ENCODE data around the gene LCORL.

Gene LCORL

DNA sequence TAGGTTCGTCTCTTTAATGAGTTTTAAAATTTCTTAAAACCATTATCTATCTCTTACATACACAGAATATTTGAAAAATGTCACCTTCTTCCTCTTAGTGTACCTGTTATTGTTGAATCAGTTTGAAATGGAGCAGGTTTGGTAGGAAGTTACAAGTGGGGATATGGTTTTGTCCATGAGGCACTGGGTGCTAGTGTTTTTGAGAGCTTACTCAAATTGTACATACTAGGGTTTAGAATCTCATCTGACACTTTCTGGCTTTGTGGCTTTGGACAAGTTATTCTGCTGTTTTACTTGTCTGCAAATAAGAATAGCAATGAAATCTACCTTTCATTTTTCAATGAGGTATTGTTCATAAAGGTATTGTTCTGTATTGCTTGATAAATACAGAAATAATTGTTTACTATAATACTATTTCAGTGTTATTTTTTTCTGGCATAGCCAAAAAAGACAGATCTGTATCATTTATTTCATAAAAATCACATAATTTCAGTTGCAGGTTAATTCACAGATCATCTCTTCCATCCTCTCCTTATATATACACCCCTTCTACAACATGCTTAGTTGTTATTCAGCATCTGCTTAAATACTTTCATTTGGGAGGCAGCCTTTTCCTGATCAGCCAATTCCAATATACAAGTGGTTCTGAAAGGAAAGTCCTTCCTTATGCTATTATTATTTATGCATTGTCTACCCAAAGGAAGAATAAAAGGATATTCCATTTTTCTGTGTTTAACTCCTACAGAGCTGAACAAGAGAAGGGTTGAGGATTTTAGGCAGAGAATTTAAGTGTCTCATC, 197.5 kb downstream of the LCORL start:
- no peaks in the 10 kb centered on the region for H3K36me3 ChIP-seq (ENCODE audit: control insufficient read depth in 1 of 2, insufficient read depth in 2 of 2, low read length in 2 of 2)
- no peaks in the 10 kb centered on the region for H3K27me3 ChIP-seq (ENCODE audit: control insufficient read depth in 1 of 2, insufficient read depth in 2 of 2, low read length in 2 of 2)
- no peaks in the 10 kb centered on the region for H3K4me1 ChIP-seq (ENCODE audit: control insufficient read depth in 1 of 2, insufficient read depth in 2 of 2, low read length in 2 of 2)
- no peaks in the 10 kb centered on the region for H3K9me3 ChIP-seq (ENCODE audit: control insufficient read depth in 1 of 2, low read length in 2 of 2)
- no peak overlapping the region for H3K9ac ChIP-seq (ENCODE audit: low read depth in 1 of 2, low read length in 2 of 2)
- no peak overlapping the region for H3K27ac ChIP-seq (ENCODE audit: low read depth, low read length)
- H3K4me3 ChIP-seq (ENCODE audit: low read depth in 1 of 2, low read length in 2 of 2), result no peak overlapping the region

DNA sequence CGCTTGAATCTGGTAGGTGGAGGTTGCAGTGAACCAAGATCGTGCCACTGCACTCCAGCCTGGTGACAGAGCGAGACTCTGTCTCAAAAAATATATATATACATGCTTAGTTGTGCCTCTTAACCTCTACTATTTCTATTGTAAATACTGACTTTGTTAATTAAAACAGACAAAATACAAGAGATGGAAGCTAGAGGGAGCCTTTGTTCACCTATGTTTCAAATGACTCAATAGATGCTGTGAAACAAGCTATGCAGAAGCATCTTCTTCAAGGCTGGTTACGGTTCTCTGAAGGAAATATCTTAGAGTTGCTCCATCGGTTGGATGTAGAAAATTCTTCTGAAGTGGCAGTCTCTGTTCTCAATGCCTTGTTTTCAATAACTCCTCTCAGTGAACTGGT, 204.5 kb downstream of the LCORL start:
- H3K9ac ChIP-seq (ENCODE audit: low read depth in 1 of 2, low read length in 2 of 2), result no peak overlapping the region
- H3K27me3 ChIP-seq (ENCODE audit: control insufficient read depth in 1 of 2, insufficient read depth in 2 of 2, low read length in 2 of 2), result no peaks in the 10 kb centered on the region
- peaks cover 0 to 7% of the 10 kb centered on the region in 2 donors for H3K4me1 ChIP-seq (ENCODE audit: control insufficient read depth in 1 of 2, insufficient read depth in 2 of 2, low read length in 2 of 2)
- no peak overlapping the region for H3K4me3 ChIP-seq (ENCODE audit: low read depth in 1 of 2, low read length in 2 of 2)
- no peaks in the 10 kb centered on the region for H3K36me3 ChIP-seq (ENCODE audit: control insufficient read depth in 1 of 2, insufficient read depth in 2 of 2, low read length in 2 of 2)
- H3K27ac ChIP-seq (ENCODE audit: low read depth, low read length), result no peak overlapping the region
- H3K9me3 ChIP-seq (ENCODE audit: control insufficient read depth in 1 of 2, low read length in 2 of 2), result no peaks in the 10 kb centered on the region

DNA sequence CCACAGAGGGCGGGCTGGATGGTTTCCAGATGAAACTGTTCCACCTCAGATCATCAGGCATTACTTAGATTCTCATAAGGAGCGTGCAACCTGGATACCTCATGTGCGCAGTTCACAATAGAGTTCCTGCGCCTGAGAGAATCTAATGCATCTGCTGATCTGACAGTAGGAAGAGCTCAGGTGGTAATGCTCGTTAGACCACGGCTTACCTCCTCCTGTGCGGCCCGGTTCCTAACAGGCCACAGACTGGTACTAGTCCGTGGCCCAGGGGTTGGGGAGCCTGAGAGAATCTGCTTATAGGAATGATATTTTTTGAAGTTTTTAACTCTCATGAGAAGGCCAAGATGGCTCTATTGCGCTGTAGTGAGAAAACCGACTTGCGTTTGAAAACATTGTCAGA, 205.4 kb downstream of the LCORL start:
- Histone ChIP-seq H3K4me1 (ENCODE audit: control insufficient read depth in 1 of 2, insufficient read depth in 2 of 2, low read length in 2 of 2) (peaks cover 7% of the 10 kb centered on the region in 2 donors), H3K4me3 (ENCODE audit: low read depth in 1 of 2, low read length in 2 of 2) (no peak overlapping the region), H3K27ac (ENCODE audit: low read depth, low read length) (no peak overlapping the region), H3K9me3 (ENCODE audit: control insufficient read depth in 1 of 2, low read length in 2 of 2) (no peaks in the 10 kb centered on the region), H3K27me3 (ENCODE audit: control insufficient read depth in 1 of 2, insufficient read depth in 2 of 2, low read length in 2 of 2) (no peaks in the 10 kb centered on the region), H3K36me3 (ENCODE audit: control insufficient read depth in 1 of 2, insufficient read depth in 2 of 2, low read length in 2 of 2) (no peaks in the 10 kb centered on the region), H3K9ac (ENCODE audit: low read depth in 1 of 2, low read length in 2 of 2) (no peak overlapping the region)

DNA sequence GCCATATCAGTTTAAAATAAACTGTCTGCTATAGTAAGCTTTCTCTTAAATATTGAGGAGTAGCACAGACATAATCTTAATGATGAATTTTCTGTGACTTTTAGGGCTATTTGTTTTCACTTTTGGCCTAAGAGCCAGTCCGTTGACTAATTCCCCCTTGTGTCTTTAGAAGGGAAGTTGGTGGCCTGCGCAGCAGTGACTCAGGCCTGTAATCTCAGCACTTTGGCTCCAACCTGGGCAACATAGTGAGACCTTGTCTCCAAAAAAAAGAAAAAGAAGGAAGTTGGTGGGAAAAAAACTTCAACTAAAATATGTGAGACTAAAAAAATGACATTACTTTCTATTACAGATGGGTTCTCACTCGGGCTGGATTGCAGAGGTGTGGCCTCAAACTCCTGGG, 207.4 kb downstream of the LCORL start:
- H3K9ac ChIP-seq (ENCODE audit: low read depth in 1 of 2, low read length in 2 of 2), result no peak overlapping the region
- no peaks in the 10 kb centered on the region for H3K36me3 ChIP-seq (ENCODE audit: control insufficient read depth in 1 of 2, insufficient read depth in 2 of 2, low read length in 2 of 2)
- H3K27ac ChIP-seq (ENCODE audit: low read depth, low read length), result no peak overlapping the region
- peaks cover 12 to 14% of the 10 kb centered on the region in 2 donors for H3K4me1 ChIP-seq (ENCODE audit: control insufficient read depth in 1 of 2, insufficient read depth in 2 of 2, low read length in 2 of 2)
- H3K4me3 ChIP-seq (ENCODE audit: low read depth in 1 of 2, low read length in 2 of 2), result no peak overlapping the region
- H3K9me3 ChIP-seq (ENCODE audit: control insufficient read depth in 1 of 2, low read length in 2 of 2), result no peaks in the 10 kb centered on the region
- no peaks in the 10 kb centered on the region for H3K27me3 ChIP-seq (ENCODE audit: control insufficient read depth in 1 of 2, insufficient read depth in 2 of 2, low read length in 2 of 2)

DNA sequence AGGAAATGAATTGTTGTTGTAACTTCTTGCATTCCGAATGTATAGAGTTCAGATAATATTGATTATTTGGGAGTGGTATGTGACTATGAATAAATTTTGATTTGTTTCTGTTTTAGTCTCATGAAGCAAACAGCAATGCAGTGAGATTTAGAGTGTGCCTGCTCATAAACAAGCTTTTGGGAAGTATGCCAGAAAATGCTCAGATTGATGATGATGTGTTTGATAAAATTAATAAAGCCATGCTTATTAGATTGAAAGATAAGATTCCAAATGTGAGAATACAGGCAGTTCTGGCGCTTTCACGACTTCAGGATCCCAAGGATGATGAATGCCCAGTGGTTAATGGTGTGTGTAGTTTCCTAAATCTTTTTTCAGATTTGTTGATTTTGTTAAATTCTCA, 208.8 kb downstream of the LCORL start:
- Histone ChIP-seq H3K9ac (ENCODE audit: low read depth in 1 of 2, low read length in 2 of 2) (no peak overlapping the region), H3K4me1 (ENCODE audit: control insufficient read depth in 1 of 2, insufficient read depth in 2 of 2, low read length in 2 of 2) (peaks cover 19 to 26% of the 10 kb centered on the region in 2 donors), H3K27me3 (ENCODE audit: control insufficient read depth in 1 of 2, insufficient read depth in 2 of 2, low read length in 2 of 2) (no peaks in the 10 kb centered on the region), H3K36me3 (ENCODE audit: control insufficient read depth in 1 of 2, insufficient read depth in 2 of 2, low read length in 2 of 2) (no peaks in the 10 kb centered on the region), H3K4me3 (ENCODE audit: low read depth in 1 of 2, low read length in 2 of 2) (peak overlapping the region in 1 of 2 donors; percentile 3), H3K9me3 (ENCODE audit: control insufficient read depth in 1 of 2, low read length in 2 of 2) (no peaks in the 10 kb centered on the region), H3K27ac (ENCODE audit: low read depth, low read length) (no peak overlapping the region)

DNA sequence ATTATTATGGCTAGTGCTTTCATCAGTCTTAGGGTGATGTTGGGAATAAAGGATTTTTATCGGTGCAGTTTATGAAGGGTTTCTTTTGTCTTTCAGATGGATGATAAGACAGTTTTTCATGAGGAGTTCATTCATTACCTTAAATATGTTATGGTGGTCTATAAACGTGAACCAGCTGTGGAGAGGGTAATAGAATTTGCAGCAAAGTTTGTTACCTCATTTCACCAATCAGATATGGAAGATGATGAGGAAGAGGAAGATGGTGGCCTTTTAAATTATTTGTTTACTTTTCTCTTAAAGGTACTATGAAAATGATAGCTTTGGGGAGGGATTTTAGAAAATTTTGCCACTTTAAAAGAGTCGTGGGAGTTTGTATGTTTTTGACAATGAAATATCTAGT, 209.4 kb downstream of the LCORL start:
- Histone ChIP-seq H3K27me3 (ENCODE audit: control insufficient read depth in 1 of 2, insufficient read depth in 2 of 2, low read length in 2 of 2) (no peaks in the 10 kb centered on the region), H3K27ac (ENCODE audit: low read depth, low read length) (no peak overlapping the region), H3K9me3 (ENCODE audit: control insufficient read depth in 1 of 2, low read length in 2 of 2) (no peaks in the 10 kb centered on the region), H3K4me3 (ENCODE audit: low read depth in 1 of 2, low read length in 2 of 2) (peak overlapping the region; percentile 78 to 89), H3K4me1 (ENCODE audit: control insufficient read depth in 1 of 2, insufficient read depth in 2 of 2, low read length in 2 of 2) (peaks cover 26 to 32% of the 10 kb centered on the region in 2 donors), H3K9ac (ENCODE audit: low read depth in 1 of 2, low read length in 2 of 2) (no peak overlapping the region), H3K36me3 (ENCODE audit: control insufficient read depth in 1 of 2, insufficient read depth in 2 of 2, low read length in 2 of 2) (no peaks in the 10 kb centered on the region)

DNA sequence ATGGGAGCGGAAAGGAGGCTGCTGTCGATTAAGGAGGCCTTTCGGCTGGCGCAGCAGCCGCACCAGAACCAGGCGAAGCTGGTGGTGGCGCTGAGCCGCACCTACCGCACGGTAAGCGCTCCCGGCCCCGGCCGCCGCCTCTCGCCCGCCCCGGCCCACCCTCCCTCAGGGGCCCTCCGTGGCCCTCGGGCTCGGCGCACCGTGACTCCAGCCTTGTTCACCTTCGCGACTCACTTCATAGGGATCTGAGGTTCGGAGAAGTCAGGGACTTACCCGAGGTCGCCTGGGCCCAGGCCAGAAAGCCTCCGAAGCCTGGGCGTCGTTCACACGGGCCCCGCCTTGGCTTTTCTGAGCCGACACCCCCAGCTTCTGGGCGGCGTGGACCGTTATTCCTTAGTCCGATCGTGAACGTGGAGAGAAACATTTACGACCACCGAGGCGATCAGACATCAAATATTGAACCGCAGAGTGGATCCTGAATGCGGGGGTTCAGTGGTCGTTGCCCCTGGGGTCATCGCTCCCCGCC, 210.4 kb downstream of the LCORL start:
- Histone ChIP-seq H3K9ac (ENCODE audit: low read depth in 1 of 2, low read length in 2 of 2) (peak overlapping the region; percentile 68 to 98), H3K36me3 (ENCODE audit: control insufficient read depth in 1 of 2, insufficient read depth in 2 of 2, low read length in 2 of 2) (no peaks in the 10 kb centered on the region), H3K4me1 (ENCODE audit: control insufficient read depth in 1 of 2, insufficient read depth in 2 of 2, low read length in 2 of 2) (peaks cover 32 to 38% of the 10 kb centered on the region in 2 donors), H3K4me3 (ENCODE audit: low read depth in 1 of 2, low read length in 2 of 2) (peak overlapping the region; percentile 78 to 89), H3K27ac (ENCODE audit: low read depth, low read length) (no peak overlapping the region), H3K27me3 (ENCODE audit: control insufficient read depth in 1 of 2, insufficient read depth in 2 of 2, low read length in 2 of 2) (no peaks in the 10 kb centered on the region), H3K9me3 (ENCODE audit: control insufficient read depth in 1 of 2, low read length in 2 of 2) (no peaks in the 10 kb centered on the region)

DNA sequence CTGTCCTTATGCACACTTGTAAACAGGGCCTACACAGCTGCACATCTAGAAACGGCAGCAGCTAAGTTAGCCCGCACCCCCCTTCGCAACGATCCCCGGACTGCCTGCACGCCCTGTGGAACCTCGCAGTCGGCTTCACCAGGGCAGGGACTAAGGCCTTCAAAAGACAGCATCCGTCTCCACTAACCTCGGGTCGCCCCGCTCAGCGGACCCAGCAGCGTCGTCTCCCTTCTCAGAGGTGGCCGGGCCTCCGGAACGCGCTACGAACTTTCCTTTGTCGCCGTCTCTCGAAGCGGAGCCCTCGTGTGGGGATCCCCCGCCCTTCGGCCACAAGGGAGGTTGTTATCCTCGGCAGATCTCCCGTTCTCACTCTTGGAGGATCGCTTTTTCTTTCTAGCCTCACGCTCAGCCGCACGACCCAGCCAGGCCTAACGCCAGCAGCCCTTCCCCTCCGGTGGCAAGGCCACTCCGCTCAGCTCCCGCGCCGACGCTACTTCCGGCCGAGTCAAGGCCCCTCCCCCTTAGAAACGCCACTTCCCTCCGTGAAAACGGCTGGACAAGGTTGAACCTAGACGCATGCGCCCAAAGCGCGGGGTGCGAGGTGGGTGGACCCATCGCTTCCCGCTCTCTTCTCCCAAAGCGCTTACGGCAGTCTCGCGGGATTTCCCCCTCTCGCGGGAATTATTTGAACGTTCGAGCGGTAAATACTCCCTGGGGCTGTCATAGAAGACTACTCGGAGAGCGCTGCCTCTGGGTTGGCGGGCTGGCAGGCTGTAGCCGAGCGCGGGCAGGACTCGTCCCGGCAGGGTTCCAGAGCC, 211.1 kb downstream of the LCORL start, which contains the start of the genes DCAF16 and NCAPG:
TSS of gene DCAF16 (minus strand) at position 498 of the 818 bp plus-strand sequence. CDS start 6,616 bp downstream, outside the sequence.
TSS of gene NCAPG (plus strand) at position 720 of the 818 bp plus-strand sequence. CDS start 99 bp downstream, outside the sequence.
- Histone ChIP-seq H3K9ac (ENCODE audit: low read depth in 1 of 2, low read length in 2 of 2) (peak within 1 kb of the TSS; percentile 98), H3K4me1 (ENCODE audit: control insufficient read depth in 1 of 2, insufficient read depth in 2 of 2, low read length in 2 of 2) (peaks cover 32 to 38% of the 10 kb centered on the region in 2 donors), H3K9me3 (ENCODE audit: control insufficient read depth in 1 of 2, low read length in 2 of 2) (no peaks in the 10 kb centered on the region), H3K4me3 (ENCODE audit: low read depth in 1 of 2, low read length in 2 of 2) (peak within 1 kb of the TSS; percentile 94 to 96), H3K27ac (ENCODE audit: low read depth, low read length) (peak within 1 kb of the TSS; percentile 96), H3K36me3 (ENCODE audit: control insufficient read depth in 1 of 2, insufficient read depth in 2 of 2, low read length in 2 of 2) (no peaks in the 10 kb centered on the region), H3K27me3 (ENCODE audit: control insufficient read depth in 1 of 2, insufficient read depth in 2 of 2, low read length in 2 of 2) (no peaks in the 10 kb centered on the region)

DNA sequence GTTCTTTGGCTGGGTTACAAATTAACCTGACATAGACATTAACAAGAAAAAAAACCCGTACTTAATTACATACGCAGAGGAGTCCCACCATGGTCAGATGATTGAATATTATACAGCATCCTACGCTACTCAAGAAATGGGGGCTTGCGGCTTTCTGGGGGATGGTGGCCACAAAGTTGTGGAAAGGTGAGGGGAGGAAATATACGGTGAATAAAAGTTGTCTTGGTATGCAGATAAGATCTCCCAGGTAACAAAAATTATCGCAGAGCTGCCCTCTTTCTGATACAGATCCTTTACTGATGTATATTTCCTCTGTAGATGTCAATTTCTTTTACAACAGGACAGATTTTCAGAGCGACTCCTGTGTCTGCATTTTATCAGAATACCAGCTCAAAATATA, 211.9 kb downstream of the LCORL start:
- no peaks in the 10 kb centered on the region for H3K27me3 ChIP-seq (ENCODE audit: control insufficient read depth in 1 of 2, insufficient read depth in 2 of 2, low read length in 2 of 2)
- H3K9ac ChIP-seq (ENCODE audit: low read depth in 1 of 2, low read length in 2 of 2), result peak overlapping the region; percentile 98
- H3K4me1 ChIP-seq (ENCODE audit: control insufficient read depth in 1 of 2, insufficient read depth in 2 of 2, low read length in 2 of 2), result peaks cover 32 to 38% of the 10 kb centered on the region in 2 donors

DNA sequence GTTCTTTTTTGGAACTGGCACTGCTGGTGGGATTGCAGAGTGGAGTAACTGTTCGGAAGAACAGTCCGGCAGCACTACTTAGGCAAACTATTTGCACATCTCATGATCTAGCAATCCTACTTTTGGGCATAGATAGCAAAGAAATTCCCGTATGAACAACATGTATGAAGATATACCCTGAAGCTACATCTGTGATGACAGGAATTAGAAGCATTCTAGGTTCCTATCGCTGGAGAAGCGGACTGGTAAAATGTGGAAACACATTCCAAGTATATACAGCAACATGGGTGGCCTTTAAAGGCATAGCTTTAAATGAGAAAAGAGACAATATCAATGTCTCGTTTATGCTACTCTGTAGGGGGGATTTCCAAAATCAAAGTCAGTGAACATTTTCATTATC, 214.1 kb downstream of the LCORL start:
- Histone ChIP-seq H3K9me3 (ENCODE audit: control insufficient read depth in 1 of 2, low read length in 2 of 2) (no peaks in the 10 kb centered on the region), H3K4me1 (ENCODE audit: control insufficient read depth in 1 of 2, insufficient read depth in 2 of 2, low read length in 2 of 2) (peaks cover 27 to 38% of the 10 kb centered on the region in 2 donors), H3K27me3 (ENCODE audit: control insufficient read depth in 1 of 2, insufficient read depth in 2 of 2, low read length in 2 of 2) (no peaks in the 10 kb centered on the region), H3K9ac (ENCODE audit: low read depth in 1 of 2, low read length in 2 of 2) (no peak overlapping the region), H3K27ac (ENCODE audit: low read depth, low read length) (no peak overlapping the region), H3K4me3 (ENCODE audit: low read depth in 1 of 2, low read length in 2 of 2) (peak overlapping the region; percentile 6 to 34), H3K36me3 (ENCODE audit: control insufficient read depth in 1 of 2, insufficient read depth in 2 of 2, low read length in 2 of 2) (peaks cover 15 to 23% of the 10 kb centered on the region in 2 donors)

More for the DNA sequence above, 211.9 kb downstream of the LCORL start:
- Histone ChIP-seq H3K36me3 (ENCODE audit: control insufficient read depth in 1 of 2, insufficient read depth in 2 of 2, low read length in 2 of 2) (peaks cover under 1 to 2% of the 10 kb centered on the region in 2 donors), H3K4me3 (ENCODE audit: low read depth in 1 of 2, low read length in 2 of 2) (peak overlapping the region; percentile 94 to 96), H3K27ac (ENCODE audit: low read depth, low read length) (no peak overlapping the region), H3K9me3 (ENCODE audit: control insufficient read depth in 1 of 2, low read length in 2 of 2) (no peaks in the 10 kb centered on the region)

Data from duodenal mucosa (tissue), 2 donors.